Stimulated activated CD8-positive, alpha-beta memory T cell treated with anti-CD3 and anti-CD28 coated beads, Interleukin-12 subunit alpha, Interleukin-12 subunit beta, amount 100 ng/mL, for 4 hours (primary cell): ENCODE measurements around the gene SHMT2.

Experiments
- DNase-seq: peaks from one replicate; pipeline ENCODE4 v3.0.0-alpha.2; 2020; ENCODE audit warnings: low read depth

SHMT2 gene

GRCh38 chr12:57198329-57198728, 31.2 kb upstream of the SHMT2 start:
- DNase-seq: no peak

- DNase-seq: no peak
Observed at GRCh38 chr12:57199191-57199590, 30.3 kb upstream of the SHMT2 start.

GRCh38 chr12:57200497-57200896, 29.0 kb upstream of the SHMT2 start:
- DNase-seq: no peak

GRCh38 chr12:57201219-57201618, 28.3 kb upstream of the SHMT2 start:
- DNase-seq: no peak

- no peak for DNase-seq
Observed at GRCh38 chr12:57201631-57202030, 27.9 kb upstream of the SHMT2 start.

GRCh38 chr12:57202321-57202720, 27.2 kb upstream of the SHMT2 start:
- no peak for DNase-seq

- DNase-seq: no peak
Observed at GRCh38 chr12:57203201-57203600, 26.3 kb upstream of the SHMT2 start.

- no peak for DNase-seq
Observed at GRCh38 chr12:57203791-57204190, 25.7 kb upstream of the SHMT2 start.

- no peak for DNase-seq
Observed at GRCh38 chr12:57204454-57204853, 25.1 kb upstream of the SHMT2 start.

- no peak for DNase-seq
Observed at GRCh38 chr12:57205186-57205585, 24.3 kb upstream of the SHMT2 start.

- DNase-seq: no peak
Observed at GRCh38 chr12:57205931-57206330, 23.6 kb upstream of the SHMT2 start.

- no peak for DNase-seq
Observed at GRCh38 chr12:57207731-57208630, 21.5 kb upstream of the SHMT2 start.

GRCh38 chr12:57208631-57209282, 20.8 kb upstream of the SHMT2 start:
- no peak for DNase-seq

GRCh38 chr12:57209916-57210315, 19.6 kb upstream of the SHMT2 start:
- DNase-seq: no peak

GRCh38 chr12:57210461-57210860, 19.1 kb upstream of the SHMT2 start:
- no peak for DNase-seq

GRCh38 chr12:57210926-57211692, 18.4 kb upstream of the SHMT2 start:
- no peak for DNase-seq

GRCh38 chr12:57211791-57212700, 17.5 kb upstream of the SHMT2 start:
- DNase-seq: no peak

GRCh38 chr12:57212701-57213057, 16.8 kb upstream of the SHMT2 start:
- no peak for DNase-seq

- DNase-seq: peak; percentile 65
Observed at GRCh38 chr12:57213058-57213715, 16.3 kb upstream of the SHMT2 start.

GRCh38 chr12:57213763-57214397, 15.6 kb upstream of the SHMT2 start:
- no peak for DNase-seq

GRCh38 chr12:57214398-57214781, 15.1 kb upstream of the SHMT2 start:
- peak; percentile 39 for DNase-seq
